Keratinocyte (primary cell): ENCODE data around the gene PCGF5. TPM values are rescaled to one million over a fixed set of nuclear protein-coding genes. Genes with fewer than 3 reads are reported as not detected.

Source experiments
- DNase-seq: peaks from one replicate; pipeline ENCODE4 v3.0.0-alpha.2; 2011; ENCODE audit warnings: low read depth, missing footprints, low spot score
- FAIRE-seq: peaks from 2 replicates; lab custom pipeline; 2011; peaks lifted over from hg19 to GRCh38; lab: Jason Lieb, UNC
- H2AFZ ChIP-seq: 2 replicates; pipeline ENCODE4 v1.6.0; 2012; ENCODE audit warnings: low read length, control low read depth, inconsistent platforms; ENCODE audit not compliant: control insufficient read depth
- H3K27ac ChIP-seq: 2 replicates; pipeline ENCODE4 v1.5.1; 2011; ENCODE audit warnings: low read length; ENCODE audit not compliant: control insufficient read depth, insufficient read depth
- H3K27me3 ChIP-seq: 3 replicates; pipeline ENCODE4 v1.6.0; 2011; ENCODE audit warnings: low read length; ENCODE audit not compliant: control insufficient read depth, insufficient read depth; ENCODE audit errors: extremely low read depth
- H3K36me3 ChIP-seq, 2 experiments: 2 replicates in 1 of 2; 3 replicates in 1 of 2; pipeline ENCODE4 v1.5.1; 2011; ENCODE audit warnings: low read length in 2 of 2, mild to moderate bottlenecking in 1 of 2; ENCODE audit not compliant: control insufficient read depth in 2 of 2, insufficient read depth in 2 of 2; ENCODE audit errors: extremely low read depth in 1 of 2
- H3K4me1 ChIP-seq: 3 replicates; pipeline ENCODE4 v1.5.1; 2011; ENCODE audit warnings: low read length; ENCODE audit not compliant: control insufficient read depth, insufficient read depth; ENCODE audit errors: extremely low read depth
- H3K4me2 ChIP-seq: 3 replicates; pipeline ENCODE4 v1.6.0; 2011; ENCODE audit warnings: low read depth, low read length; ENCODE audit not compliant: control insufficient read depth, insufficient read depth; ENCODE audit errors: extremely low read depth
- H3K4me3 ChIP-seq, 3 experiments: fragments of 200-600 bp in 1 of 3; sonication (generic) in 1 of 3; 2 replicates in 2 of 3; 3 replicates in 1 of 3; pipeline ENCODE4 v1.5.1; 2011 to 2016; ENCODE audit warnings: low read length in 3 of 3, mild to moderate bottlenecking in 3 of 3, control low read depth in 2 of 3, inconsistent platforms in 1 of 3, low read depth in 1 of 3, mixed read lengths in 1 of 3, mixed run types in 1 of 3, moderate library complexity in 1 of 3; ENCODE audit not compliant: control insufficient read depth in 2 of 3, insufficient read depth in 2 of 3; ENCODE audit errors: extremely low read depth in 1 of 3
- H3K79me2 ChIP-seq: 2 replicates; pipeline ENCODE4 v1.6.0; 2012; ENCODE audit warnings: low read length; ENCODE audit not compliant: control insufficient read depth, insufficient read depth
- H3K9ac ChIP-seq: 3 replicates; pipeline ENCODE4 v1.6.0; 2011; ENCODE audit warnings: low read length; ENCODE audit not compliant: control insufficient read depth, insufficient read depth; ENCODE audit errors: extremely low read depth
- H3K9me1 ChIP-seq: 3 replicates; pipeline ENCODE4 v1.6.0; 2011; ENCODE audit warnings: low read length; ENCODE audit not compliant: control insufficient read depth, insufficient read depth; ENCODE audit errors: extremely low read depth
- H3K9me3 ChIP-seq: 2 replicates; pipeline ENCODE4 v1.5.1; 2012; ENCODE audit warnings: low read depth, low read length; ENCODE audit not compliant: control insufficient read depth
- H4K20me1 ChIP-seq: 3 replicates; pipeline ENCODE4 v1.6.0; 2011; ENCODE audit warnings: low read length; ENCODE audit not compliant: control insufficient read depth, insufficient read depth; ENCODE audit errors: extremely low read depth
- EZH2 ChIP-seq: IDR thresholded peaks from one replicate; pipeline ENCODE4 v1.6.1; 2012; ENCODE audit warnings: inconsistent platforms, mild to moderate bottlenecking, low read length, moderate library complexity
- dilution Hi-C: fragments of 300-500 bp; cut with MboI; formaldehyde crosslinking; loops from one replicate; pipeline ENCODE4 v1.7.0; 2020; ENCODE audit warnings: low sequenced_read_pairs; ENCODE audit not compliant: extremely low pct_ligation_motif_present
- polyA plus RNA-seq, 5 experiments: library from polyadenylated mRNA; depleted of rRNA in 3 of 5; stranded (reverse) in 3 of 5; stranded (forward) in 1 of 5; unstranded in 1 of 5; fragments of >200 nt; gene quantifications; 1 replicate in 1 of 5; 2 replicates in 3 of 5; 3 replicates in 1 of 5; pipeline versions ENCODE4 v1.2.1 to v1.2.3, GENCODE V29; 2011 to 2012; ENCODE audit warnings: missing spikeins in 2 of 5, low read depth in 1 of 5, low replicate concordance in 1 of 5
- TF ChIP-seq, protein P1 (sequence below), 3 experiments: IDR thresholded peaks in 1 of 3; conservative IDR thresholded peaks in 1 of 3; optimal IDR thresholded peaks in 1 of 3; 2 replicates in 2 of 3; 3 replicates in 1 of 3; pipeline versions ENCODE3 to v1.5.1; 2011; ENCODE audit warnings: low read length in 3 of 3, mild to moderate bottlenecking in 3 of 3, moderate library complexity in 2 of 3, control low read depth in 1 of 3, inconsistent platforms in 1 of 3; ENCODE audit not compliant: insufficient read depth in 2 of 3; ENCODE audit errors: extremely low read depth in 1 of 3

The PCGF5 gene
- polyA plus RNA-seq, 1 donor (not counting 4 experiments of a cell fraction or from before 2014, with no cell fraction given), result 13.9 TPM

- Histone ChIP-seq H3K9me1 (no peaks in the 10 kb centered on the region), H3K4me2 (no peak overlapping the region), H3K79me2 (no peaks in the 10 kb centered on the region), H3K36me3 (no peaks in the 10 kb centered on the region), H2AFZ (no peak overlapping the region), H3K4me1 (no peaks in the 10 kb centered on the region), H3K27me3 (peaks cover 7% of the 10 kb centered on the region), H3K9me3 (no peaks in the 10 kb centered on the region), H4K20me1 (no peaks in the 10 kb centered on the region), H3K27ac (no peak overlapping the region), H3K9ac (no peak overlapping the region), H3K4me3 (no peak overlapping the region)
- no peak for FAIRE-seq
- DNase-seq, result no peak
- TF ChIP-seq EZH2, result no peak
- TF ChIP-seq, protein P1, sequence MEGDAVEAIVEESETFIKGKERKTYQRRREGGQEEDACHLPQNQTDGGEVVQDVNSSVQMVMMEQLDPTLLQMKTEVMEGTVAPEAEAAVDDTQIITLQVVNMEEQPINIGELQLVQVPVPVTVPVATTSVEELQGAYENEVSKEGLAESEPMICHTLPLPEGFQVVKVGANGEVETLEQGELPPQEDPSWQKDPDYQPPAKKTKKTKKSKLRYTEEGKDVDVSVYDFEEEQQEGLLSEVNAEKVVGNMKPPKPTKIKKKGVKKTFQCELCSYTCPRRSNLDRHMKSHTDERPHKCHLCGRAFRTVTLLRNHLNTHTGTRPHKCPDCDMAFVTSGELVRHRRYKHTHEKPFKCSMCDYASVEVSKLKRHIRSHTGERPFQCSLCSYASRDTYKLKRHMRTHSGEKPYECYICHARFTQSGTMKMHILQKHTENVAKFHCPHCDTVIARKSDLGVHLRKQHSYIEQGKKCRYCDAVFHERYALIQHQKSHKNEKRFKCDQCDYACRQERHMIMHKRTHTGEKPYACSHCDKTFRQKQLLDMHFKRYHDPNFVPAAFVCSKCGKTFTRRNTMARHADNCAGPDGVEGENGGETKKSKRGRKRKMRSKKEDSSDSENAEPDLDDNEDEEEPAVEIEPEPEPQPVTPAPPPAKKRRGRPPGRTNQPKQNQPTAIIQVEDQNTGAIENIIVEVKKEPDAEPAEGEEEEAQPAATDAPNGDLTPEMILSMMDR (optimal IDR thresholded peaks at IDR 0.05 in 1 of 3, IDR thresholded peaks at IDR 0.05 in 1 of 3, conservative IDR thresholded peaks at IDR 0.05 in 1 of 3; ENCODE audit: extremely low read depth in 1 of 3, insufficient read depth in 2 of 3, low read length in 3 of 3), result no peak
- dilution Hi-C loops, result no loop called here
These were observed 87.0 kb downstream of the PCGF5 start for GRCh38 chr10:91307489-91307888.

- FAIRE-seq (no peak), DNase-seq (no peak)
- no peaks in the 10 kb centered on the region for H3K9me1 ChIP-seq
- no peak overlapping the region for H3K9ac ChIP-seq
- TF ChIP-seq EZH2, result no peak
- TF ChIP-seq, protein P1 (optimal IDR thresholded peaks at IDR 0.05 in 1 of 3, IDR thresholded peaks at IDR 0.05 in 1 of 3, conservative IDR thresholded peaks at IDR 0.05 in 1 of 3; ENCODE audit: extremely low read depth in 1 of 3, insufficient read depth in 2 of 3, low read length in 3 of 3), result no peak
- H3K79me2 ChIP-seq, result no peaks in the 10 kb centered on the region
- no peak overlapping the region for H3K4me2 ChIP-seq
- H3K4me3 ChIP-seq, result no peak overlapping the region
- no peaks in the 10 kb centered on the region for H4K20me1 ChIP-seq
- H3K27me3 ChIP-seq, result peaks cover 7% of the 10 kb centered on the region
- H3K4me1 ChIP-seq, result no peaks in the 10 kb centered on the region
- no peaks in the 10 kb centered on the region for H3K9me3 ChIP-seq
- H3K36me3 ChIP-seq, result no peaks in the 10 kb centered on the region
- no peak overlapping the region for H3K27ac ChIP-seq
- dilution Hi-C loops, result no loop called here
- H2AFZ ChIP-seq, result no peak overlapping the region
These were observed 89.2 kb downstream of the PCGF5 start for GRCh38 chr10:91309711-91310110.
